Epithelial cell of esophagus (primary cell): ENCODE results near the gene CMTM4.

Source experiments
- DNase-seq: peaks from one replicate; pipeline ENCODE4 v3.0.0; 2010; ENCODE audit warnings: low read depth
- H3K4me3 ChIP-seq: 2 replicates; pipeline ENCODE4 v1.5.1; 2011; ENCODE audit warnings: mild to moderate bottlenecking, low read length, control low read depth
- TF ChIP-seq, protein P1 (sequence below): IDR thresholded peaks from 2 replicates; pipeline ENCODE4 v1.5.1; 2011; ENCODE audit warnings: low read depth, mild to moderate bottlenecking, low read length, control low read depth, inconsistent platforms; ENCODE audit not compliant: insufficient read depth; ENCODE audit errors: missing control alignments

The CMTM4 gene

DNA sequence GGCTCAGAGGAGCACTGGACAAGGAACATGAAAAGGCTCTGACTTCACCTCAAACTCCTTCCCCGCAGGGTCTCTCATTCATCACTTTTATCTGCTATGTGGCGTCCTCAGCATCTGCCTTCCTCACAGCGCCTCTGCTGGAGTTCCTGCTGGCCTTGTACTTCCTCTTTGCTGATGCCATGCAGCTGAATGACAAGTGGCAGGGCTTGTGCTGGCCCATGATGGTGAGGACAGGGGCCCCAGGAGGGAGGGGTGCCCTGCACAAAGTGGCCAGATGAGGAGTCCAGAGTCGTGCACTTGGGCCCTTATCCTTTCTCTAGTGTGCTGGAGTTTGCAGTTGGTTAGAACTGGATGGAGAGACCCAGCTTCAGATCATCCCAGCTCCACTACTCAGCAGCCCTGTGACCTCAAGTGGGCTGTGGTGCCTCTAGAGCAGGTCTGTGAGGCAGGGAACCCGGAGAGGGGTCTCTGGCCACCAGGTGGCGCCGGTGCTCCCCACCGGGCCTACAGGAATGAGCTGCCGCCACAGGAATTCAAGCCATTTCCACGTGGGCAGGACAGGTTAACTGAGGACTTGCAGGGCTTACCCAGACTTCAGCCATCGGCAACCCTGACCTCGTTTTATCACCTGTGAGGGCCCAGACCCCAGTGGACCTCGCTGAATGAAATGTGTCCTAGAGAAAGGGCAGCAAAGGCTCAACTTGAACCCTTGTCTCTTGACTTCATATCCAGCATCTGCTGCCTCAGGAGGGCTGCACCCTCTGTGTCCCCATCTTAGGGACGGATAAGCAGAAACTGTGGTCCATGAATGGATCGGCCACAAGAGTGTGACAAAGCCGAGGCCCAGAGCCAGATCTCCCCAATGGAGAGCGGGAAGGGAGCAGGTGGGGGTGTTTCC lies 88.1 kb downstream of the CMTM4 start:
- peak; percentile 90 for DNase-seq
- TF ChIP-seq, protein P1, sequence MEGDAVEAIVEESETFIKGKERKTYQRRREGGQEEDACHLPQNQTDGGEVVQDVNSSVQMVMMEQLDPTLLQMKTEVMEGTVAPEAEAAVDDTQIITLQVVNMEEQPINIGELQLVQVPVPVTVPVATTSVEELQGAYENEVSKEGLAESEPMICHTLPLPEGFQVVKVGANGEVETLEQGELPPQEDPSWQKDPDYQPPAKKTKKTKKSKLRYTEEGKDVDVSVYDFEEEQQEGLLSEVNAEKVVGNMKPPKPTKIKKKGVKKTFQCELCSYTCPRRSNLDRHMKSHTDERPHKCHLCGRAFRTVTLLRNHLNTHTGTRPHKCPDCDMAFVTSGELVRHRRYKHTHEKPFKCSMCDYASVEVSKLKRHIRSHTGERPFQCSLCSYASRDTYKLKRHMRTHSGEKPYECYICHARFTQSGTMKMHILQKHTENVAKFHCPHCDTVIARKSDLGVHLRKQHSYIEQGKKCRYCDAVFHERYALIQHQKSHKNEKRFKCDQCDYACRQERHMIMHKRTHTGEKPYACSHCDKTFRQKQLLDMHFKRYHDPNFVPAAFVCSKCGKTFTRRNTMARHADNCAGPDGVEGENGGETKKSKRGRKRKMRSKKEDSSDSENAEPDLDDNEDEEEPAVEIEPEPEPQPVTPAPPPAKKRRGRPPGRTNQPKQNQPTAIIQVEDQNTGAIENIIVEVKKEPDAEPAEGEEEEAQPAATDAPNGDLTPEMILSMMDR, result peak; percentile 95

DNA sequence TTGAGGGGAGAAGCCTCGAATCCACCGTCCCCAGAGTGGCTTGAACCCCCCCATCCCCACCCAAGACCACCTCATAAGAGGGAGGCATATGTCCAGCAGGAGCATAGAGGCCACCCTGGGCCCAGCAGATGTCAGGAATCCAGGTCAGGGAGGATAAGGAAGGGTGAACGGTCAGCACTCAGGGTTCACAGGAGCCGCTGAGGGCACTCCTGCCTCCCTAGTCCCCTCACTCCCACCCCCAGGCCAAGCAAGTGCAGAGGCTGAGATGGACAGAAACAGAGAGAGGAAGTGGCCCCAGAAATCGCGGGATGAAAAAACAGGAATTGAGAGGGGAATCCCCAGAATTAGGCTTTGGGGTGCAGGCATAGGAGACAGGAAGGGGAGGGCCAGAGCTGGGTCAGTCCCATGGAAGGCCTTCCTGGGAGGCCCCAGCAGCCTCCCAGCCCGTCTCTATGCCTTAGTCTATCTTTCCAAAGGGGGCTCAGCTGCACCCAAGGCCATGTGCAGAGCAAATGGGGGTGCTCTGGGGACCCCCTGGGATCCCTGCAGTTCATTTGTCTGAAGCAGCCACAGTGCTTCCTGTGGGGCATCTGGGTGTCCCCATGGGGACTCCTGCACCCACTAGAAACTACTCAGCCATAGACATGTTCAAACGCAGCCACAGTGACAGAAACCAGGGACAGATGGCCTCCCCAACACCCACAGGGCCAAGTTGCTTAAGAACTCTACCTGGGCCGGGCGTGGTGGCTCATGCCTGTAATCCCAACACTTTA lies 90.4 kb downstream of the CMTM4 start:
- peak overlapping the region; percentile 52 for H3K4me3 ChIP-seq
- DNase-seq, result no peak
- TF ChIP-seq, protein P1, result no peak

More for the DNA sequence above, 88.1 kb downstream of the CMTM4 start:
- H3K4me3 ChIP-seq, result no peak overlapping the region

DNA sequence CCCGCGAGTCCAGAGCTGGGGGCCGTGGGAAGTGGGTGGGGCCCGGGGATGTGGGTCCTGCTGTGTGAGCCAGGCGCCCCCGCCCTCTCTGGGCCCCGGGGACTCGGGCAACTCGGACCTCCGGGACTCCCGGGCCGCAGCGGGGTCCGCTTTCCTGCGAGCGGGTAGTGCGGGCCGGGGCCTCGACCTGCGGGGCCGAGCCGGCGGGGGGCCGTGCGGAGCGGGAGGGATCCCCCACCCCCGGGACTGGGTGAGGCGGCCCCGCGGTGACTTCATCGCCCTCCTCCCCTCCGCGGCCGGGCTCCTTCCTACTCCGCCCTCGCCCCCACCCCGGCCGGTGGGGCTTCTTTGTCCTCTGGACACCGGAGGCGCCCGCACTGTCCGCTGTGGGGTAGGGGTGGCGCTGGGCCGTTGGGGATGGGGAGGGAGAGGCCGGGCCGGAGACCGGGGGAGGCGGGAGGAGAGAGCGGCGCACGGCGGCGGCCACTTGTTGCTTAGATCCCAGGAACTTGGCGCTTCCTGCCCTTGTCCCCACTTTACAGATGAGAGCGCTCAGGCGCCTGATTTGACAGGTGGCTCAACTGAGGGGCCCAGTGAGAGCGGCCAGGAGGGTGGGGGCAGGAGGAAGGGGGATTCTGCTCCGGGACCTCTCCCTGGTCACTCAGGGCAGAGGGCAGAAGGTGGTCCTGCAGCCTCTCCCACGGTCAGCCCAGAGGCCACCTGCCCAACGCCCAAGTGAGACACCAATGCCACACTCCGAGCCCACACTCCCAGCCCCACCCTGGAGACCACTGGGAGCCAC lies 91.2 kb downstream of the CMTM4 start:
- TF ChIP-seq, protein P1, result no peak
- peak overlapping the region; percentile 52 for H3K4me3 ChIP-seq
- peak; percentile 32 for DNase-seq

DNA sequence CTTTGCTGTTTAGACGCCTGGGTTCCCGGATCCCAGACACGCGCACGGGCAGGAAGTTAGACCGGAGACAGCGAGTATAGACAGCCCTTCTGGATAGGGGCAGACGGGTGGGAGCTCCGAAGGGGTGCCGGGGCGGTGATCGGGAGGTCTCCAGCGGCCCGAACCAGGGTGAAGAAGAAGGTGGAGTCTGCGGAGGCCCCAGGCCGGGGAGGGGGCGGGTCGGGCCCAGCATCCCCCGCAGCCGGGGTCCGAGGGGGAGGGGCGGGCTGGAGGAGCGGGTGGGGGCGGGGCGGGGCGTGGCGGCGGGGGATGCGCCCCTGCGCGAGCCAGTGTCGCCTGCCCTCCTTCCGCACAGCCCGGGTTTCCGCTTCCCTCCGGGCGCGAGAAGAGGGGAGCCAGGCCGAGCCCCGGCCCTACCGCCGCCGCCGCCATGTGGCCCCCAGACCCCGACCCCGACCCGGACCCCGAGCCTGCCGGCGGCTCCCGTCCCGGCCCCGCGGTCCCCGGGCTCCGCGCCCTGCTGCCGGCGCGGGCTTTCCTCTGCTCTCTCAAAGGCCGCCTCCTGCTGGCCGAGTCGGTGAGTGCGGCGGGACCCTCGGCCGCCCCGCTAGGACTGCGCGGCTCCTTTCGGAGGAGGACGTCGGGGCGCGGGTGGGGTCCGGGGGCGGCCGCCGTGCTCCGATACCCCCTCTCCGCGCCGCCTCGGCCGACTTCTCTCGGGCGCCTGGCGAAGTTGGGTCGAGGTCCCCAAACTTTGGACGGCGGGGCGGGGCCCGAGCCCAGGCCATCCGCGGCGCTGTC lies 92.0 kb downstream of the CMTM4 start, which contains the start of gene CMTM3:
Gene CMTM3 (plus strand): TSS at position 329 of the 801 bp plus-strand sequence. CDS start 102 bp downstream, at position 431.
- TF ChIP-seq, protein P1, result peak; percentile 52
- H3K4me3 ChIP-seq, result peak within 1 kb of the TSS; percentile 52
- DNase-seq, result peak; percentile 45

DNA sequence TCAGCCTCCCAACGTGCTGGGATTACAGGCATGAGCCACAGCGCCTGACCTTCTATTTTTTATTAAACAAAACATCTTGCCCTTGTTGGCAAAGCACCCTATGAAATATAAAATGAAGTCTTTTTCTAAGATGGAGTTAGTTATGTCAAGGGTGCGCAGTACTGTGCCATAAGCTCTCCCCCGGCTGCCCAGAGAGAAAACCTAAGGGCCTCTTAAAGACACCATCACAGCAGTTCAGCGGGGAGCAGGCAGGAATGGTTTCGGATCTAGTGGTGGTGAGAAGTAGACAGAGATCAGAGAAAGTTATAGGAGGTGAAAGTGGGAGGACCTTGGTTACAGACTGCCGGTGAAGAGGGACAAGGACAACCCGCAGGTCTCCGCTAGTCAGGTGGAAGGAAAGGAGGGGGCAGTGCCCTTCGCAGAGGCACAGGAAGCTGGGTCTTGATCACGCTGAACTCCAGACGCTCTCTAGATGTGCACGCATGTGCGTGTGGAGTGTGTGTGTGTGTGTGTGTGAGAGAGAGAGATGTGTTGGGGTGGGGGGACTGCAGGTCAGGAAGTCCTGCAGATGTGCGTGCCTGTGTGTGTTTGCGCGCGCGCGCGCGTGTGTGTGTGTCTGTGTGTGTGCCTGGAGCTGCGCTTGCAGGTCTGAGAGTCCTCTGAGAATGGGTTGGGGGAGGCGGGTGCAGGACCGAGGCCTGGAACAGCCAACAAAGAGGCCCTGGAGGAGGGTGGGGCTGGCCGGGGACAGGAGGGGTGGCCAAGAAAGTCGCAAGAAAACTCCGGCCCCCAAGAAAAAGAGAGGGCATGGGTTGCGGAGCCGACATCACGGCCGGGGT lies 92.8 kb downstream of the CMTM4 start:
- TF ChIP-seq, protein P1, result no peak
- DNase-seq, result no peak
- peak overlapping the region; percentile 52 for H3K4me3 ChIP-seq
